Frontal cortex (tissue), 4 donors: ENCODE results near the gene OTOF. TPM values are rescaled to one million over a fixed set of nuclear protein-coding genes. Genes with fewer than 3 reads are reported as not detected.

ENCODE experiments used
- DNase-seq, 2 donors: peaks; one replicate each; pipeline ENCODE4 v3.0.0; 2012; ENCODE audit warnings: low spot score in 2 of 2
- FAIRE-seq: peaks from 2 replicates; lab custom pipeline; 2012; peaks lifted over from hg19 to GRCh38; lab: Jason Lieb, UNC
- total RNA-seq: library from RNA; depleted of rRNA; stranded (reverse); fragments of >200 nt; gene quantifications from one replicate; pipeline ENCODE4 v1.2.3, GENCODE V29; 2014
- donor health status: control.
- donor health status: control.
- donor health status: control.

The OTOF gene
- 1.6 TPM for total RNA-seq

DNA sequence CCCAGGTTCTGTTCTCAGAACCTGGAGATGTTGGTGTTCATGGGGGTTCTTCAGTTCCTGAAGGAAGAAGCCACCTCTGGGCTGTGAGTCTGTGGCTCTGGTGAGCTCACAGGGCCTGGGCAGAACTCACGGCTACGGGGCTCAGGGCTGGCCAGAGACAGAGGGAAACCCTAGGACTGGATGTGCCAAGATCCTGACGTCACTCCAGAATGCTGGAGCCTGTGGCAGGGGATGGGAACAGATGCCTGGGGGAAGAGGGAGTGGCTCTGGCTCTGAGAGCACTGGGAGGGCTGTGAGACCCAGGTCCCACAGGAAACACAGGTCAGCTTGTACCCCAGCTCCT lies at the start of gene OTOF:
Gene OTOF (minus strand): TSS at position 214 of the 343 bp plus-strand sequence.
- DNase-seq (no peak), FAIRE-seq (no peak)

DNA sequence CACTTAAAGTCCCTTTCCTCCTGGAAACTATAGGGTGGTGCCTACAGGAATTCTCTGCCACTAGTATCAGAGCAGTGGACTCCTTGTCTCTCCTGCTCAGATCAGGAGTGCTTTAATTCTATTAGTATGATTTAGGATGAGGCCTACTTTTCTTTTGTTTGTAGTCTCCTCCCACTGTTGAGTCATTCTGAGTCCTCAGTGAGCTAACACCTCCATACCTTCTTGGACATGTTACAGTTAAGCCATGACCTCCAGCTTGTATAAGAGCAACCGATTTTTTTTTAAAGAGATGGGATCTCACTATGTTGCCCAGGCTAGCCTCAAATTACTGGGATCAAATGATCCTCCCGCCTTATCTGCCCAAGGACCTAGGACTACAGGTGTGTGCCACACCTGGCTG lies 48.7 kb upstream of the OTOF start:
- no peak for FAIRE-seq
- no peak for DNase-seq

GRCh38 chr2:26526105-26526504 lies 48.2 kb upstream of the OTOF start:
- no peak for FAIRE-seq

DNA sequence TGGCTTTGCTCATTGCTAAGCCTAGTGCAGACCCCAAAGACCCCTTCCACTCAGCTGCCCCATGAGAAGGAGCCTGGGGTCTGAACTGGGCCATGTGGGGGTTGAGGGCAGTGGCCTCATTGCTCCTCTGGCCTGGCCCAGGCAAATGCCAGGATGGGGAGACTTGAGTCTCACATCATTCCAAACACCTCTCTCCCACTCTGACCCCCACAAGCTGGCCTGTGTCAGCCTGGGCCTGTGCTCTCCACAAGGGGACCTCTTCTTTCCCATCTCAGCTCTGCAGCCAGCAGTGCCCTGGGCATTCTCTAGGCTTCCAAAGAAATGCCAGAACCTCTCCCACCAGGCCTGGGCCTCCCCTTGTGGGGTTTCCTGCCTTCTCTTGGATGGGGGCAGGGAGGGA lies 45.8 kb upstream of the OTOF start:
- FAIRE-seq (no peak), DNase-seq (no peak)

More at GRCh38 chr2:26526105-26526504, 48.2 kb upstream of the OTOF start:
- no peak for DNase-seq

DNA sequence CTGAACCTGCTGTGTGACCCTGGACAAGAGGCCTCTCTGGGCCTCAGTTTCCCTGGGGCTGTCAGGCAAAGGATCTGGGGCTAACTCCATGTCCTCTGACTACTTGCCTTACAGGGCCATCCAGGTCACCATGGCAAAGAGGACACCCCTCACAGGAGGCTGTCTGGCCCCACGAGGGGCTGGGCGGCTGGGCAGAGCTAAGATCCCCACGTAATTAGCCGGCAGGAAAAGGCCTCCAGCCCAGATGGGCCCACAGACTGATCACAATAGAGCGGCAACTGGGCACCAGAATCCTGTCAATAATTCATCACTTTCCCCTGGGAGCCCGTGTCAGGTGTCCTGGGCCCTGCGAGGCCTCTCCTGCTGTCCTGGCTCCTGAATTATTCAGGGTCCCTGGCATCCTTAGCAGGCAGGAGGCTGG lies 44.8 kb upstream of the OTOF start:
- FAIRE-seq = no peak
- no peak for DNase-seq

GRCh38 chr2:26522325-26522724 lies 44.4 kb upstream of the OTOF start:
- no peak for FAIRE-seq

GRCh38 chr2:26521913-26522180 lies 43.9 kb upstream of the OTOF start:
- DNase-seq (no peak), FAIRE-seq (no peak)

More at GRCh38 chr2:26522325-26522724, 44.4 kb upstream of the OTOF start:
- DNase-seq = no peak

GRCh38 chr2:26521054-26521912 lies 43.4 kb upstream of the OTOF start:
- FAIRE-seq = no peak
- DNase-seq = no peak

DNA sequence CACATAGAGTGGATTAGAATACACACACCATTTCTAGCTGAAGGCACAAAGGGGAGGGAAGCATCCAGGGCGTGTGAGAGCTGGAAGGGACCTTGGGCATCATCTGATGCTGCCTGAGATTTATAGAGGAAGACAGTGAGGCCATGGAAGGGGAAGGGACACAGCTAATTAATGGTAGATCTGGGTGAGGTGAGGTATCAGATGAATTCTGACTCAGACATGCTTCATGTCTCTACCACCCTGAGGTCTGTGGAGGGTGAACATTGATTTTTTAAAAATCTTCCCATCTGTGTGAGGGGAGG lies 42.2 kb upstream of the OTOF start:
- FAIRE-seq (no peak), DNase-seq (no peak)

GRCh38 chr2:26519396-26520147 lies 41.6 kb upstream of the OTOF start:
- DNase-seq (no peak), FAIRE-seq (no peak)

GRCh38 chr2:26516781-26517180 lies 38.9 kb upstream of the OTOF start:
- FAIRE-seq (no peak), DNase-seq (no peak)

- no peak for FAIRE-seq
Measured at GRCh38 chr2:26516246-26516645, 38.3 kb upstream of the OTOF start.

DNA sequence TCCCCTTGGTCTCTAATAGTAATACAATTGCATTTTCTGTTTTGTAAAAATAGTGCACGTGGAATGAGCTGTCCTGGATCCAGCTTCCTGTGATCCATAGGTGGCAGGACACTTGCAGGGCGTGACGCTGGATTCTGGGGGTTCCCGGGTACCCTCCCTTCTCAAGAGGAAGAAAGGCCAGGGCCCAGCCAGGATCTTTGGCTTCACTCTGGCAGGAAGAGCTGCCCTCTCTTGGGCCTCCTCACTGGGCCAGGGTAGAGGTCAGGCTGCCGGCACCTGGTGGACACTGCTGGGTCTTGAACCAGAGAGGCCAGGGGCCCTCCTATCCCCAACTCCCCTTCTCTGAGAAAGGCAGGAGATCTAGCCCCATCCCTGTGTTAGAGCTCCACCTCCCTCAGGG lies 37.8 kb upstream of the OTOF start:
- FAIRE-seq (no peak), DNase-seq (no peak)

More at GRCh38 chr2:26516246-26516645, 38.3 kb upstream of the OTOF start:
- DNase-seq = no peak

DNA sequence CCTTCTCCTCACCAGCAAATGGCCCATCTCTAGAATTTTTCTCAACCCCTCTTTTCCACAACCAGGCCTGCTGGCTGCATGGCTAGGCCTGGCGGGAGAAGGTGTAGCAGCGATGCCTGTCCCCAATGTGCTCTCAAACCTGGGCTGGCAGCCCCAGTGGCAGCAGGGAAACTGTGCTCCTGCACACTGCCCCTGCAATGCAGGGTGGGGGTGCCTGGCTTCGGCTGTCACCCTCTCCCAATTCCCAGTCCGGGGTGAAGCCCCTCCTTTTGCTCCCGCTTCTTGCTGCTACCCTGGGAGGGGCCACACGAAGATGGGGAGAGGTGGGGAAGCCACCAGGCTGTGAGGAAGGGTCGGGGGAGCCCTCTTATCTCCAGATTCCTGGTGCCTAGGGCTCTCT lies 36.1 kb upstream of the OTOF start:
- DNase-seq (no peak), FAIRE-seq (no peak)

DNA sequence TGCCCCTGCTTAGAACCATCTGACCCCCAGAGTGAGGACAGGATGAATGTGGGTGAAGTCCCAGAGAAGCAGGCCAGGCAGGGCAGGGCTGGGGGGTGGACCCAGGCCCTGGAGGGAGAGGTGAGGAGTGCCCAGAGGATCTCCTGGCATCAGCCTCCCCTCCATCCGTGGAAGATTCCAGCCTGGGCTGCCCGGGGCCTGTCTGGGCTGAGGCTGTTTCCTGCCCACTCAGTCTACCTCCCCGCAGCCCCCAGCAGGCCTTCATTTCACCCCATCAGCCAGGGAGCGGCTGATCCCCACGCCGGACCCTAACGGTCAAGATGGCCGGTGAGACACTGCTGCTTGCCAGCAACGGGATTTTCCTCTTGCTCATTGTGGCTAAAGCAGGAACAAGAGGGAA lies 35.3 kb upstream of the OTOF start:
- no peak for FAIRE-seq

GRCh38 chr2:26511466-26511865 lies 33.5 kb upstream of the OTOF start:
- DNase-seq (no peak), FAIRE-seq (no peak)

More for the DNA sequence above, 35.3 kb upstream of the OTOF start:
- DNase-seq = no peak

GRCh38 chr2:26510344-26510973 lies 32.5 kb upstream of the OTOF start:
- DNase-seq = no peak
- no peak for FAIRE-seq

DNA sequence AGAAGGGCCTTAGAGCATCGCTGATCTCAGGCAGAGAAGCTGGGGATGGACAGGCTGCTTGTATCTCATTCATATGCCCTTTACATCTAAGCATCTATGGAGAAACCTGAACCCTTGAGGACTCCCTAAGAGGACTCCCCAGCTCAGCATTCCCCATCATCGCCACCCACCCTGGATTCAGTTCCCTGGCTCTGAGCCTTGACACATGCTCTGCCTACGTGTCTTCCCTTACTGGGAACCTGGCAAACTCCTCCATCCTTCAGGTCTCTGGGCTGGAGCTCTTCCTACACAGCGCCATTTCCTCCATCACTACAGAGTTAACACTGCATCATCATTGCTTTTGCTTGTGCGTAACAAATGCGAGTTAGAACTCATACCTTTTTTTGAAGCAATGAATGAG lies 31.2 kb upstream of the OTOF start:
- peak in 1 of 2 donors; percentile 47 for DNase-seq

DNA sequence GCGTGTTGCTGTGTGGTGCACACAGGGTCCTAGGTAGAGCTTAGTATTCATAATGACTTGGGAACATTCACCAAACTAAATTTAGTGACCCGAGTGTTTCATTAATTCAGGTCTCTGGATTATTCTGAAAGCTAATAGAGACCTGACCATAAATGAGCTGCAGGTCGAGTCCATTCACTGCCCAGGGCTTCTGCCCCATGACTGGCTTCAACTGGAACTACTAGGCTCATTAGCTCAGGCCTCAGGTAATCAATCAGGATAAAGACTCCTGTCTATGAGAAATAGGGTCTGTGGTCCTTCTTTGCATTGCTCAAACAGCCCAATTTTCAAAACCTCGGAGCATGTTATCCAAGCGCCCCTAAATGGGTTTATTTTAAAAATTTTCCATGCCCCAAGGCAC lies 30.0 kb upstream of the OTOF start:
- FAIRE-seq (no peak), DNase-seq (no peak)

More for the DNA sequence above, 31.2 kb upstream of the OTOF start:
- no peak for FAIRE-seq

DNA sequence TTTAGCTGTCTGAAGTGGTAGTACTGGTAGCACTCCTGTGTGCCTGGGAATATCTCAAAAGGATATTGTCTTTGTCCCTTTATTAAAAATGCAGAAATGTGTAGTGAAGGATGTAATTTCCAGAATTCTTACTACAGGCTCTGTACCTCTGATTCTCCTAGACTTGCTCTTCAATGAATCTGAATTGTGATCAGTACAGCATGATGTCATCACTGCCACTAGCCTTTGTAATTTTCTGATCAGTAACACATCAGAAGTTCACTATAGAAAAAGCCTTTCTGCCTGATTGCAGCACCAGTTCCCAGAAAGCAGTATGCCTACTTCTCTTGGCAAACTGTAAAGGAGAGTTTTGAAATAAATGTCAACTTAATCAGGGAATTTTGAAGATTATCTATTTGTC lies 29.2 kb upstream of the OTOF start:
- FAIRE-seq = no peak
- DNase-seq = no peak

DNA sequence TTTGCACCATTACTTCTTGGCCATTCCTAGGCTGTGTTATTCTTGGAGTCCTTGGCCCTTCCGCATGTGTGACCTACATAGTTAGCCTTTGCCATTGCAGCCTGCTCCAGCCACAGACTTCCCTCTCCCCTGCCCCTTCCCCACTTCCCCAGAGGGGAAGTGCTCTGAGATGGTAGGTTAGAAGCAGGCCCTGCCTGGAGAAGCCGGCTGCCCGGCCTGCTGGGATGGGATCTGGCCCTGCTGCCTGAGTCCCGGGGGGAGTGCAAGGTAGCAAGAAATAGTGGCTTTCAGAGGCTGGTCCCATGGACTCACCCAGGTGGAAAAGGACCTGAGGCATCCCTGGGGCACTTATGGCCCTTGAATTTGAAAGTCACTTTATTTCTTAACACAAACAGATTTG lies 28.4 kb upstream of the OTOF start:
- FAIRE-seq (no peak), DNase-seq (no peak)
